H1 (cell line): ENCODE measurements around the gene GSDMA. TPM values are rescaled to one million over a fixed set of nuclear protein-coding genes. Genes with fewer than 3 reads are reported as not detected.

ENCODE experiments used
- CTCF ChIA-PET: fragments of 300-600 bp; sonication (Branson Sonifier 250); formaldehyde crosslinking; loops from one replicate; lab custom pipeline; 2021; ENCODE audit not compliant: partially characterized antibody; lab: Charles Lee
- POLR2A ChIA-PET: fragments of 300-600 bp; sonication (Branson Sonifier 250); formaldehyde crosslinking; loops from one replicate; lab custom pipeline; 2021; ENCODE audit warnings: inconsistent platforms; ENCODE audit not compliant: partially characterized antibody; lab: Charles Lee
- DNase-seq, 2 experiments: peaks; one replicate each; pipeline versions ENCODE4 v3.0.0 to v3.0.0-alpha.2; 2010 to 2022; ENCODE audit warnings: low spot score in 2 of 2, low read depth in 1 of 2, mixed read lengths in 1 of 2
- FAIRE-seq: peaks from 2 replicates; lab custom pipeline; 2011; peaks lifted over from hg19 to GRCh38; lab: Jason Lieb, UNC
- H2AFZ ChIP-seq: 2 replicates; pipeline ENCODE4 v1.8.1; 2012; ENCODE audit warnings: low read length, inconsistent platforms
- H2AK5ac ChIP-seq: 2 replicates; pipeline ENCODE4 v1.6.1; 2013; ENCODE audit warnings: low read depth, low read length
- H2BK120ac ChIP-seq: replicated peaks from 2 replicates; pipeline ENCODE3; 2013; ENCODE audit warnings: low read depth, low read length, inconsistent platforms
- H2BK12ac ChIP-seq: 2 replicates; pipeline ENCODE4 v1.6.1; 2013; ENCODE audit warnings: low read depth, low read length
- H2BK15ac ChIP-seq: 2 replicates; pipeline ENCODE4 v1.6.1; 2013; ENCODE audit warnings: low read length
- H2BK20ac ChIP-seq: 2 replicates; pipeline ENCODE4 v1.6.1; 2013; ENCODE audit warnings: low read length
- H2BK5ac ChIP-seq: 2 replicates; pipeline ENCODE4 v1.6.1; 2013; ENCODE audit warnings: low read depth, low read length
- H3K14ac ChIP-seq: 2 replicates; pipeline ENCODE4 v1.6.1; 2013; ENCODE audit warnings: inconsistent platforms; ENCODE audit not compliant: insufficient read length
- H3K18ac ChIP-seq: 2 replicates; pipeline ENCODE4 v1.6.1; 2013; ENCODE audit warnings: low read length; ENCODE audit errors: extremely low read depth
- H3K23ac ChIP-seq: 2 replicates; pipeline ENCODE4 v1.6.1; 2013; ENCODE audit warnings: inconsistent platforms; ENCODE audit not compliant: insufficient read length
- H3K23me2 ChIP-seq: 2 replicates; pipeline ENCODE4 v1.6.1; 2013; ENCODE audit warnings: low read depth, low read length
- H3K27ac ChIP-seq: 2 replicates; pipeline ENCODE4 v1.6.1; 2011; ENCODE audit warnings: low read depth, low read length, inconsistent platforms
- H3K27me3 ChIP-seq, 4 experiments: replicated peaks in 1 of 4; 1 replicate in 1 of 4; 2 replicates in 3 of 4; pipeline versions ENCODE4 v1.6.1 to v1.8.1; 2011 to 2013; ENCODE audit warnings: low read length in 3 of 4, mild to moderate bottlenecking in 3 of 4, inconsistent platforms in 2 of 4, mixed read lengths in 2 of 4, moderate library complexity in 1 of 4; ENCODE audit not compliant: control insufficient read depth in 3 of 4, insufficient read depth in 3 of 4; ENCODE audit errors: extremely low read depth in 1 of 4
- H3K36me3 ChIP-seq, 4 experiments: 2 replicates each; pipeline versions ENCODE4 v1.6.1 to v1.8.1; 2011 to 2013; ENCODE audit warnings: mild to moderate bottlenecking in 4 of 4, low read length in 3 of 4, moderate library complexity in 2 of 4, control low read depth in 1 of 4, inconsistent platforms in 1 of 4; ENCODE audit not compliant: insufficient read depth in 4 of 4, control insufficient read depth in 2 of 4
- H3K4ac ChIP-seq: replicated peaks from 2 replicates; pipeline ENCODE3; 2013; ENCODE audit warnings: low read length, low read depth, mixed read lengths, inconsistent platforms; ENCODE audit not compliant: insufficient read length
- H3K4me1 ChIP-seq, 4 experiments: replicated peaks in 1 of 4; 1 replicate in 1 of 4; 2 replicates in 3 of 4; pipeline versions ENCODE4 v1.6.1 to v1.8.1; 2011 to 2013; ENCODE audit warnings: low read length in 3 of 4, inconsistent platforms in 2 of 4, mixed read lengths in 1 of 4; ENCODE audit not compliant: insufficient read depth in 4 of 4, control insufficient read depth in 3 of 4
- H3K4me2 ChIP-seq, 2 experiments: 2 replicates each; pipeline versions ENCODE4 v1.6.1 to v1.8.1; 2011 to 2013; ENCODE audit warnings: low read depth in 2 of 2, low read length in 2 of 2, control low read depth in 1 of 2, inconsistent platforms in 1 of 2, mild to moderate bottlenecking in 1 of 2; ENCODE audit not compliant: insufficient read depth in 1 of 2
- H3K4me3 ChIP-seq, 4 experiments: fragments of 200-600, 300-600 bp in 1 of 4; sonication (generic), shearing (Covaris generic), sonication (Bioruptor Twin) in 1 of 4; 2 replicates each; pipeline versions ENCODE4 v1.5.1 to v1.8.1; 2011 to 2016; ENCODE audit warnings: low read length in 4 of 4, low read depth in 3 of 4, control low read depth in 2 of 4, inconsistent platforms in 2 of 4, mild to moderate bottlenecking in 2 of 4, mixed read lengths in 1 of 4, moderate library complexity in 1 of 4; ENCODE audit not compliant: insufficient read depth in 2 of 4; ENCODE audit errors: extremely low read depth in 1 of 4
- H3K56ac ChIP-seq: replicated peaks from 2 replicates; pipeline ENCODE3; 2013; ENCODE audit warnings: low read depth, mild to moderate bottlenecking, mixed read lengths, low read length, inconsistent platforms; ENCODE audit not compliant: insufficient read length
- H3K79me1 ChIP-seq: 2 replicates; pipeline ENCODE4 v1.6.1; 2013; ENCODE audit warnings: low read depth, low read length, control low read depth
- H3K79me2 ChIP-seq, 2 experiments: 2 replicates each; pipeline versions ENCODE4 v1.6.1 to v1.8.1; 2012 to 2013; ENCODE audit warnings: low read length in 2 of 2, mild to moderate bottlenecking in 2 of 2, inconsistent platforms in 1 of 2; ENCODE audit not compliant: insufficient read depth in 2 of 2, control insufficient read depth in 1 of 2
- H3K9ac ChIP-seq, 4 experiments: replicated peaks in 1 of 4; 1 replicate in 1 of 4; 2 replicates in 3 of 4; pipeline versions ENCODE4 v1.6.1 to v1.8.1; 2011 to 2013; ENCODE audit warnings: low read depth in 3 of 4, low read length in 3 of 4, control low read depth in 2 of 4, mild to moderate bottlenecking in 2 of 4, moderate library complexity in 2 of 4, inconsistent platforms in 1 of 4; ENCODE audit errors: extremely low read depth in 1 of 4
- H3K9me3 ChIP-seq, 2 experiments: 2 replicates each; pipeline versions ENCODE4 v1.6.1 to v1.8.1; 2012 to 2013; ENCODE audit warnings: mild to moderate bottlenecking in 2 of 2, moderate library complexity in 2 of 2, control low read depth in 1 of 2, inconsistent platforms in 1 of 2, low read depth in 1 of 2, low read length in 1 of 2, mixed read lengths in 1 of 2; ENCODE audit not compliant: insufficient read depth in 2 of 2
- H4K20me1 ChIP-seq, 2 experiments: replicated peaks in 1 of 2; 2 replicates each; pipeline versions ENCODE3 to v1.8.1; 2011 to 2013; ENCODE audit warnings: inconsistent platforms in 2 of 2, low read length in 2 of 2, mild to moderate bottlenecking in 1 of 2; ENCODE audit not compliant: insufficient read depth in 2 of 2, control insufficient read depth in 1 of 2
- H4K5ac ChIP-seq: 2 replicates; pipeline ENCODE4 v1.6.1; 2013; ENCODE audit warnings: low read length, low read depth, mixed read lengths, inconsistent platforms; ENCODE audit not compliant: insufficient read length
- H4K8ac ChIP-seq: 2 replicates; pipeline ENCODE4 v1.8.0; 2013; ENCODE audit warnings: mild to moderate bottlenecking, moderate library complexity, low read length, inconsistent platforms; ENCODE audit not compliant: insufficient read depth; ENCODE audit errors: extremely low read depth
- H4K91ac ChIP-seq: replicated peaks from 2 replicates; pipeline ENCODE3; 2013; ENCODE audit warnings: low read length, mixed read lengths, inconsistent platforms; ENCODE audit not compliant: insufficient read length
- CREB1 ChIP-seq: IDR thresholded peaks from 2 replicates; pipeline ENCODE4 v1.6.1; 2012; ENCODE audit warnings: inconsistent platforms
- KDM5A ChIP-seq: fragments of 200-600 bp; IDR thresholded peaks from 2 replicates; pipeline ENCODE4 v1.7.1; 2012; ENCODE audit warnings: mild to moderate bottlenecking, low read length, inconsistent platforms, mixed read lengths
- TBP ChIP-seq: IDR thresholded peaks from 2 replicates; pipeline ENCODE4 v1.6.1; 2011; ENCODE audit warnings: low read depth, low read length, improper control_type of control experiment
- WGBS, 2 experiments: shearing (Covaris generic) in 1 of 2; methylation state at CpG; one replicate each; pipeline versions ENCODE4 v1.1.6 to v1.1.7; 2013 to 2015; ENCODE audit warnings: low lambda C conversion rate in 2 of 2, mixed read lengths in 2 of 2, inconsistent platforms in 1 of 2, low coverage in 1 of 2, missing lambda C conversion rate in 1 of 2; ENCODE audit not compliant: insufficient replicate concordance in 2 of 2, insufficient coverage in 1 of 2, insufficient read length in 1 of 2; ENCODE audit errors: extremely low coverage in 1 of 2, missing lambda C conversion rate in 1 of 2; 5-methylcytosine and 5-hydroxymethylcytosine counted together
- polyA plus RNA-seq, 7 experiments: library from polyadenylated mRNA; depleted of rRNA in 3 of 7; stranded (reverse) in 5 of 7; unstranded in 2 of 7; fragments of >200 nt in 5 of 7; fragments of 200-250 nt in 2 of 7; gene quantifications; 1 replicate in 5 of 7; 2 replicates in 1 of 7; 4 replicates in 1 of 7; pipeline versions ENCODE4 v1.2.1 to v1.2.3, GENCODE V29; 2011 to 2013; ENCODE audit warnings: missing spikeins in 2 of 7, mixed read lengths in 2 of 7
- total RNA-seq: library from RNA; stranded (reverse); fragmentation: NEBNext Ultra II Directional; extraction: Animal tissue kit (Norgen Biotek cat#: 25700); gene quantifications from 2 replicates; pipeline ENCODE4 v1.2.1, GENCODE V29; 2021
- TF ChIP-seq, protein P1 (sequence below): IDR thresholded peaks from 2 replicates; pipeline ENCODE4 v1.6.1; 2012; ENCODE audit warnings: inconsistent platforms

The GSDMA gene
- total and polyA plus RNA-seq, 2 of the 8 experiments (the other 6 are each of a cell fraction or from before 2014, with no cell fraction given): 0.03 TPM; not detected in 1

DNA sequence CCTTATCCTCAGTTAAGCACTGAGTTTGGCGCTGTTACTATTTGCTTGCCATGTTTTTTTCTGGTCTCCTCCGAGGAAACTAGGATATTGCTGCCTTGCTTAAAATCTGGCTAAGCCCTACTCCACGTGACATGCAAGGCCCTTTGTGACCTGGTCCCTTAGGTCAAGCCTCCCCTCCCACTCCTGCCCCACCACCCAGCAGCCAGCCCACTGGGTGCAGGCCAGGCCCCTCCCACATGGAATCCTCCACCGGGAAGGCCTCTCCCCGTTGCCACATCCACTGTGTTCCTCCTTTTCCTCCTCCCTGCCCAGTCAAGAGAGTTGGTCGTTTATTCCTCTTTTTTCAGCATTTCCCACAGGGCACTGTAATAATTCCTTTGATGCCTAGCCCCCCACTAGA lies 34.0 kb downstream of the GSDMA start:
- Histone ChIP-seq H2AFZ (no peak overlapping the region), H3K79me1 (no peaks in the 10 kb centered on the region), H3K18ac (no peak overlapping the region), H3K36me3 (peaks cover 35 to 58% (median 50%) of the 10 kb centered on the region in 4 experiments), H3K23ac (no peak overlapping the region), H3K4me2 (no peak overlapping the region), H3K9ac (no peak overlapping the region; a peak in 1 of 7 replicates), H2BK5ac (no peak overlapping the region; the same call in 1 of the 2 replicates)
- no peak for TF ChIP-seq KDM5A
- TF ChIP-seq CREB1: no peak
- TF ChIP-seq, protein P1, sequence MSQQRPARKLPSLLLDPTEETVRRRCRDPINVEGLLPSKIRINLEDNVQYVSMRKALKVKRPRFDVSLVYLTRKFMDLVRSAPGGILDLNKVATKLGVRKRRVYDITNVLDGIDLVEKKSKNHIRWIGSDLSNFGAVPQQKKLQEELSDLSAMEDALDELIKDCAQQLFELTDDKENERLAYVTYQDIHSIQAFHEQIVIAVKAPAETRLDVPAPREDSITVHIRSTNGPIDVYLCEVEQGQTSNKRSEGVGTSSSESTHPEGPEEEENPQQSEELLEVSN: no peak
- no peak for TF ChIP-seq TBP
- TF ChIP-seq, all 59 proteins: peak for 0
- ChIA-PET CTCF (interaction anchor here (0.9 to 1.8 kb wide), 8 partner anchors 9 to 86 kb away, joined by 3 to 9 read pairs (median 4); partner anchors contain the start of gene CSF3), POLR2A (interaction anchor here (0.8 to 2.4 kb wide), 7 partner anchors 8 to 143 kb away, joined by 3 to 7 read pairs (median 3); partner anchors contain the start of genes CASC3 and PSMD3)
- no peak overlapping the region for H3K14ac ChIP-seq
- no peaks in the 10 kb centered on the region for H3K4me1 ChIP-seq
- no peak overlapping the region for H3K56ac ChIP-seq
- no peak for FAIRE-seq
- peaks cover 0 to 5% of the 10 kb centered on the region in 2 experiments for H4K20me1 ChIP-seq
- no peak overlapping the region for H3K4me3 ChIP-seq
- 89% methylated on average over 6 of the region's 6 CpGs; no CpG with 5 or more reads in 1 of the 2 experiments for WGBS, 2 experiments
- no peak for DNase-seq
- no peak overlapping the region for H2BK120ac ChIP-seq
- H2BK15ac ChIP-seq: no peak overlapping the region
- H3K27ac ChIP-seq: no peak overlapping the region
- no peak overlapping the region for H2AK5ac ChIP-seq
- H3K27me3 ChIP-seq: no peaks in the 10 kb centered on the region
- no peaks in the 10 kb centered on the region for H3K9me3 ChIP-seq
- no peak overlapping the region for H3K4ac ChIP-seq
- H4K8ac ChIP-seq: no peak overlapping the region
- H3K79me2 ChIP-seq: no peaks in the 10 kb centered on the region
- H2BK20ac ChIP-seq: no peak overlapping the region
- no peak overlapping the region for H4K91ac ChIP-seq
- no peaks in the 10 kb centered on the region for H3K23me2 ChIP-seq
- no peak overlapping the region for H2BK12ac ChIP-seq
- no peak overlapping the region for H4K5ac ChIP-seq
